K562 (cell line): Measurements from ENCODE around the gene DNMBP. TPM values are rescaled to one million over a fixed set of nuclear protein-coding genes. Genes with fewer than 3 reads are reported as not detected.

Experiments used
- ATAC-seq: fragments of 200-7000 bp; cut with Tn5 transposase; 3 replicates; pipeline ENCODE4 v1.9.1; 2020; ENCODE audit warnings: moderate library complexity
- BruUV-seq: library from RNA; stranded (reverse); fragments of 400-500 nt; replicated peaks from 2 replicates; lab custom pipeline; 2021; lab: Mats Ljungman, UMichigan
- CTCF ChIA-PET: fragments of 300-600 bp; formaldehyde crosslinking; extraction: SDS; loops from one replicate; lab custom pipeline; 2021; ENCODE audit warnings: low intra/inter-chr PET ratio; lab: Yijun Ruan, JAX
- POLR2A ChIA-PET: fragments of 300-600, 350-650 bp; sonication (Branson Sonifier 250); formaldehyde crosslinking; extraction: SDS; loops from one replicate; lab custom pipeline; 2021; ENCODE audit warnings: antibody characterized with exemption, inconsistent platforms; lab: Yijun Ruan, JAX
- DNase-seq, 4 experiments: peaks; one replicate each; pipeline versions ENCODE4 v3.0.0 to v3.0.0-alpha.2; 2011 to 2018; ENCODE audit warnings: low spot score in 3 of 4, mixed read lengths in 3 of 4; ENCODE audit errors: extremely low read depth in 1 of 4
- FAIRE-seq: peaks from 2 replicates; lab custom pipeline; 2011; peaks lifted over from hg19 to GRCh38; lab: Jason Lieb, UNC
- H2AFZ ChIP-seq: 2 replicates; pipeline ENCODE4 v1.6.0; 2011; ENCODE audit warnings: low read depth, low read length, control low read depth, inconsistent platforms
- H3K27ac ChIP-seq: fragments of 200-600 bp; 3 replicates; pipeline ENCODE4 v1.8.0; 2011; ENCODE audit warnings: low read depth, mild to moderate bottlenecking, control low read depth, inconsistent platforms, low read length, moderate library complexity, mixed read lengths; ENCODE audit errors: extremely low read depth
- H3K27me3 ChIP-seq, 2 experiments: fragments of 300-600 bp in 1 of 2; 2 replicates in 1 of 2; 3 replicates in 1 of 2; pipeline versions ENCODE4 v1.6.0 to v1.8.0; 2011; ENCODE audit warnings: inconsistent platforms in 2 of 2, low read length in 2 of 2, mild to moderate bottlenecking in 1 of 2, mixed read lengths in 1 of 2, moderate library complexity in 1 of 2; ENCODE audit not compliant: control insufficient read depth in 2 of 2, insufficient read depth in 2 of 2
- H3K36me3 ChIP-seq: fragments of 300-600 bp; 3 replicates; pipeline ENCODE4 v1.8.0; 2011; ENCODE audit warnings: mild to moderate bottlenecking, low read length, inconsistent platforms; ENCODE audit not compliant: control insufficient read depth, insufficient read depth
- H3K4me1 ChIP-seq, 2 experiments: fragments of 200-600 bp in 1 of 2; replicated peaks in 1 of 2; 2 replicates in 1 of 2; 3 replicates in 1 of 2; pipeline versions ENCODE4 v1.5.1 to v1.8.0; 2011; ENCODE audit warnings: inconsistent platforms in 2 of 2, low read length in 2 of 2, mild to moderate bottlenecking in 1 of 2, mixed read lengths in 1 of 2, moderate library complexity in 1 of 2; ENCODE audit not compliant: control insufficient read depth in 2 of 2, insufficient read depth in 2 of 2
- H3K4me2 ChIP-seq: 2 replicates; pipeline ENCODE4 v1.6.1; 2011; ENCODE audit warnings: low read length, control low read depth, inconsistent platforms, mixed read lengths; ENCODE audit not compliant: insufficient read depth
- H3K4me3 ChIP-seq: fragments of 200-600 bp; sonication (generic), shearing (Covaris generic); 2 replicates; pipeline ENCODE4 v1.5.1; 2016; ENCODE audit warnings: control low read depth, inconsistent platforms
- H3K79me2 ChIP-seq: fragments of 200-600 bp; 3 replicates; pipeline ENCODE4 v1.8.0; 2011; ENCODE audit warnings: low read length, inconsistent platforms; ENCODE audit not compliant: control insufficient read depth, insufficient read depth
- H3K9ac ChIP-seq, 2 experiments: 2 replicates each; pipeline versions ENCODE4 v1.6.0 to v1.6.1; 2011; ENCODE audit warnings: low read depth in 2 of 2, low read length in 2 of 2, control low read depth in 1 of 2, inconsistent platforms in 1 of 2, mild to moderate bottlenecking in 1 of 2, mixed read lengths in 1 of 2; ENCODE audit not compliant: insufficient read depth in 1 of 2
- H3K9me1 ChIP-seq: one replicate; pipeline ENCODE4 v1.6.0; 2011; ENCODE audit warnings: inconsistent platforms, mild to moderate bottlenecking, low read length, moderate library complexity; ENCODE audit not compliant: control insufficient read depth, insufficient read depth
- H3K9me3 ChIP-seq: replicated peaks from 2 replicates; pipeline ENCODE4 v1.5.1; 2011; ENCODE audit warnings: low read depth, low read length, inconsistent platforms; ENCODE audit not compliant: control insufficient read depth, insufficient read depth
- H4K20me1 ChIP-seq: replicated peaks from 2 replicates; pipeline ENCODE4 v1.6.1; 2011; ENCODE audit warnings: low read length, inconsistent platforms, mixed read lengths; ENCODE audit not compliant: control insufficient read depth, insufficient read depth
- CEBPG ChIP-seq, 3 experiments: fragments of 200-800 bp in 1 of 3; sonication (Bioruptor generic) in 1 of 3; sonication (generic) in 1 of 3; formaldehyde crosslinking in 1 of 3; IDR thresholded peaks in 2 of 3; conservative IDR thresholded peaks in 1 of 3; 2 replicates each; pipeline versions ENCODE4 v1.6.1 to v1.8.0; 2016 to 2022; ENCODE audit warnings: missing compliant biosample characterization in 2 of 3, missing genetic modification characterization in 2 of 3, mild to moderate bottlenecking in 1 of 3, missing genetic modification reagents in 1 of 3
- RFX1 ChIP-seq: fragments of 450-650 bp; IDR thresholded peaks from 2 replicates; pipeline ENCODE4 v1.6.1; 2016; ENCODE audit warnings: mild to moderate bottlenecking, moderate library complexity
- ZNF347 ChIP-seq: fragments of 450-650 bp; formaldehyde crosslinking; IDR thresholded peaks from 2 replicates; pipeline ENCODE4 v1.4.0; 2020; ENCODE audit warnings: low read depth, mild to moderate bottlenecking, moderate library complexity
- ZNF583 ChIP-seq: fragments of 250-450 bp; sonication (Bioruptor Pico); IDR thresholded peaks from 2 replicates; pipeline ENCODE4 v1.4.0; 2020
- WGBS: fragments of 100-300 bp; shearing (Covaris generic); methylation state at CpG from one replicate; pipeline ENCODE4 v1.1.6; 2016; ENCODE audit warnings: low coverage, mixed read lengths; ENCODE audit not compliant: insufficient coverage; ENCODE audit errors: missing lambda C conversion rate; 5-methylcytosine and 5-hydroxymethylcytosine counted together
- in situ Hi-C: fragments of 300-500 bp; cut with MboI; formaldehyde crosslinking; loops from 4 replicates; pipeline ENCODE4 v1.15.0; 2018; ENCODE audit warnings: inconsistent platforms, mixed read lengths
- intact Hi-C: fragments of 100-400 bp; cut with micrococcal nuclease; formaldehyde crosslinking; loops from 2 replicates; pipeline ENCODE4 v1.14.2; 2022
- polyA plus RNA-seq, 8 experiments: library from polyadenylated mRNA; depleted of rRNA in 4 of 8; stranded (reverse) in 5 of 8; unstranded in 3 of 8; fragments of >200 nt; fragmentation: Nextera tagmentation in 2 of 8; fragmentation: Illumina TruSeq in 1 of 8; extraction: Ambion mirVana in 2 of 8; extraction: Trizol in 1 of 8; gene quantifications; 2 replicates each; pipeline versions ENCODE4 v1.2.1 to v1.2.3, GENCODE V29; 2011 to 2014; ENCODE audit warnings: inconsistent platforms in 1 of 8, missing spikeins in 1 of 8
- total RNA-seq, 7 experiments: library from RNA; depleted of rRNA in 6 of 7; stranded (reverse); fragments of >200 nt in 6 of 7; fragmentation: Illumina TruSeq in 2 of 7; extraction: Trizol in 2 of 7; gene quantifications; 2 replicates each; pipeline versions ENCODE4 v1.2.1 to v1.2.3, GENCODE V29; 2011 to 2021; ENCODE audit warnings: low replicate concordance in 1 of 7

The DNMBP gene
- total and polyA plus RNA-seq, 9 of the 15 experiments (the other 6 are each of a cell fraction or from before 2014, with no cell fraction given) = 0.83 to 3.7 (median 2.2) TPM

DNA sequence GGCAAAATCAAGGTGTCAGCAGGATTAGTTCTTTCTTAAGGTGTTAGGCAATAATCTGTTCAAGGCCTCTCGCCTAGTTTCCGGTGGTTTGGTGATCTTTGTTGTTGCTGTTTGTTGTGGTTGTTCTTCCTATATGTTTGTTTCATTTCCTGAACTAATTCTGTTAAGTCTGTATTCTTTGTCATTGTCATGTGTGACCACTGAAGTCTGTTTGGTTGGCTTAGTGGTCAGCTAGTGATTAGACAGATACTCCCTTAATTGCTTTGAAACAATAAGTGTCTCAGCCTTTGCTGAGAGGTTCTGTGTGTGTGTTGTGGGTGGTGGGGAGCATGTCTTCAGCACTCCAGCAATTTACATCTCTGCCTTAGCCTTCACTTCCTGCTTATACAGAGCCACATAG is 181.3 kb downstream of the DNMBP start:
- Histone ChIP-seq H4K20me1 (no peaks in the 10 kb centered on the region), H3K27me3 (peaks cover 0 to 6% of the 10 kb centered on the region in 2 experiments; a peak in 1 of 5 replicates), H3K27ac (no peak overlapping the region), H3K9me3 (no peaks in the 10 kb centered on the region), H3K9ac (no peak overlapping the region), H2AFZ (no peak overlapping the region), H3K4me2 (no peak overlapping the region), H3K4me1 (no peaks in the 10 kb centered on the region), H3K36me3 (no peaks in the 10 kb centered on the region), H3K79me2 (no peaks in the 10 kb centered on the region), H3K4me3 (no peak overlapping the region), H3K9me1 (no peaks in the 10 kb centered on the region)
- 5% methylated on average over 2 of the region's 2 CpGs for WGBS
- in situ Hi-C loops (no loop called here), intact Hi-C loops (no loop called here)
- DNase-seq (no peak), ATAC-seq (no peak), FAIRE-seq (no peak)
- ChIA-PET POLR2A (interaction anchor here (1.1 kb wide), 1 partner anchor 17 kb away, joined by 3 read pairs; no protein-coding TSS in a partner anchor), CTCF (no interaction called here)
- TF ChIP-seq CEBPG (CRISPR knock-in tag; IDR thresholded peaks at IDR 0.05) = no peak
- 0 out of 4 replicates have a peak, but pooled peaks of 1 of the 2 experiments have one; percentile 28 for TF ChIP-seq CEBPG (tag; conservative IDR thresholded peaks at IDR 0.05 in 1 of 2, IDR thresholded peaks at IDR 0.05 in 1 of 2)
- no peak for TF ChIP-seq ZNF347 (CRISPR knock-in tag)
- BruUV-seq = no TSS peak

DNA sequence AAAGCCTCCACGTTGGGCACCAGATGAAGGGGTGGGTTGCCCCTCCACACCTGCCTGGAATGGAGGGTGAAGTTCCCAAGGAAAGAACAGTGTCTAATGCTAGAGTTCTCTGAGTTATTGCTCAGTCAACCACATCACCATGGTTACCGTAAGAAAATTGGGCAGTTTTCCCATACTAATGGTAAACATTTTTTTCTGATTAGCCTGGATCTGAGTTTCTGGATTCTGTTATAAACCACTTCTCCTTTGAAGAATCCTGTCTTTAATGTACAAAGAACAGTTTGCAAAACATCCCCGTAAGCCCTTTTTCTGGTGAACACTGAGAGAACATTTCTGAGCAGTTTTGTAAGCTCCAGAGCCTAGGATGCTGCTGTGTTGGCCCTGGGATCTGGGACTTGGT is 181.8 kb downstream of the DNMBP start:
- WGBS = 40% methylated on average over 2 of the region's 3 CpGs
- no peak for DNase-seq
- FAIRE-seq = no peak
- H2AFZ ChIP-seq = no peak overlapping the region
- in situ Hi-C loops = no loop called here
- no peak overlapping the region for H3K4me3 ChIP-seq
- H3K9ac ChIP-seq = no peak overlapping the region
- intact Hi-C loops = no loop called here
- H3K79me2 ChIP-seq = no peaks in the 10 kb centered on the region
- POLR2A ChIA-PET = interaction anchor here (1.1 kb wide), 1 partner anchor 17 kb away, joined by 3 read pairs; no protein-coding TSS in a partner anchor
- H3K4me2 ChIP-seq = no peak overlapping the region
- TF ChIP-seq ZNF583 (CRISPR knock-in tag) (no peak), RFX1 (peak; percentile 54)
- CTCF ChIA-PET = no interaction called here
- ATAC-seq = no peak
- H3K9me1 ChIP-seq = no peaks in the 10 kb centered on the region
- BruUV-seq = no TSS peak
- H3K4me1 ChIP-seq = no peaks in the 10 kb centered on the region
- H4K20me1 ChIP-seq = no peaks in the 10 kb centered on the region
- no peaks in the 10 kb centered on the region for H3K9me3 ChIP-seq
- peaks cover 0 to 6% of the 10 kb centered on the region in 2 experiments; a peak in 1 of 5 replicates for H3K27me3 ChIP-seq
- H3K27ac ChIP-seq = no peak overlapping the region
- no peaks in the 10 kb centered on the region for H3K36me3 ChIP-seq

Other genes starting within 250 kb of the DNMBP start
- gene ABCC2, start 227.3 kb downstream of the DNMBP start, total RNA-seq (2014; rRNA removed) = 0.05 and 0.24 TPM in 2 replicates
- gene ABCC2, start 227.3 kb downstream of the DNMBP start, total RNA-seq (2014; rRNA removed; fragmentation: Illumina TruSeq; extraction: Trizol) = 0.11 and 0.19 TPM in 2 replicates
- gene ABCC2, start 227.3 kb downstream of the DNMBP start, total RNA-seq (2015; rRNA removed; fragmentation: Illumina TruSeq; extraction: Trizol) = 0.11 and 0.18 TPM in 2 replicates
- gene ABCC2, start 227.3 kb downstream of the DNMBP start, total RNA-seq (2021) = 0.11 and 0.34 TPM in 2 replicates
- 0.14 and 0.22 TPM in 2 replicates for gene ABCC2, start 227.3 kb downstream of the DNMBP start, polyA plus RNA-seq (2011; rRNA removed)
- 0.09 and 0.17 TPM in 2 replicates for gene ABCC2, start 227.3 kb downstream of the DNMBP start, polyA plus RNA-seq (2014; fragmentation: Illumina TruSeq; extraction: Trizol)
- gene ABCC2, start 227.3 kb downstream of the DNMBP start, polyA plus RNA-seq (2014; fragmentation: Nextera tagmentation; extraction: Ambion mirVana) = under 1 TPM in 1 of 2 experiments, not detected in 1; 0.03 TPM
- gene ABCC2, start 227.3 kb downstream of the DNMBP start, polyA plus RNA-seq (2014; rRNA removed) = 0.04 TPM in 1 of 2 replicates, not detected in the other
- gene CPN1, start 71.9 kb upstream of the DNMBP start, total RNA-seq (2014; rRNA removed) = not detected in 2 replicates
- not detected in 2 replicates for gene CPN1, start 71.9 kb upstream of the DNMBP start, total RNA-seq (2014; rRNA removed; fragmentation: Illumina TruSeq; extraction: Trizol)
- gene CPN1, start 71.9 kb upstream of the DNMBP start, total RNA-seq (2015; rRNA removed; fragmentation: Illumina TruSeq; extraction: Trizol) = not detected in 2 replicates
- 0.09 TPM in 1 of 2 replicates, not detected in the other for gene CPN1, start 71.9 kb upstream of the DNMBP start, total RNA-seq (2021)
- gene CPN1, start 71.9 kb upstream of the DNMBP start, polyA plus RNA-seq (2011; rRNA removed) = not detected in 2 replicates
- gene CPN1, start 71.9 kb upstream of the DNMBP start, polyA plus RNA-seq (2014; fragmentation: Illumina TruSeq; extraction: Trizol) = 0.40 TPM in 1 of 2 replicates, not detected in the other
- gene CPN1, start 71.9 kb upstream of the DNMBP start, polyA plus RNA-seq (2014; fragmentation: Nextera tagmentation; extraction: Ambion mirVana) = under 1 TPM in 1 of 2 experiments, not detected in 1; 0.15 TPM
- 0.17 TPM in 1 of 2 replicates, not detected in the other for gene CPN1, start 71.9 kb upstream of the DNMBP start, polyA plus RNA-seq (2014; rRNA removed)
- gene ERLIN1, start 176.1 kb upstream of the DNMBP start, total RNA-seq (2014; rRNA removed) = 11.9 and 15.4 TPM in 2 replicates
- 15.4 and 15.9 TPM in 2 replicates for gene ERLIN1, start 176.1 kb upstream of the DNMBP start, total RNA-seq (2014; rRNA removed; fragmentation: Illumina TruSeq; extraction: Trizol)
- 16.9 and 17.8 TPM in 2 replicates for gene ERLIN1, start 176.1 kb upstream of the DNMBP start, total RNA-seq (2015; rRNA removed; fragmentation: Illumina TruSeq; extraction: Trizol)
- gene ERLIN1, start 176.1 kb upstream of the DNMBP start, total RNA-seq (2021) = 14.6 and 14.7 TPM in 2 replicates
- 20.1 and 23.0 TPM in 2 replicates for gene ERLIN1, start 176.1 kb upstream of the DNMBP start, polyA plus RNA-seq (2011; rRNA removed)
- gene ERLIN1, start 176.1 kb upstream of the DNMBP start, polyA plus RNA-seq (2014; fragmentation: Illumina TruSeq; extraction: Trizol) = 20.3 and 26.8 TPM in 2 replicates
- gene ERLIN1, start 176.1 kb upstream of the DNMBP start, polyA plus RNA-seq (2014; fragmentation: Nextera tagmentation; extraction: Ambion mirVana) = 10 to 100 TPM in 1 of 2 experiments, 1 to 10 TPM in 1; 9.8 to 15.5 TPM
- gene ERLIN1, start 176.1 kb upstream of the DNMBP start, polyA plus RNA-seq (2014; rRNA removed) = 16.1 and 19.1 TPM in 2 replicates
- gene CHUK, start 219.6 kb upstream of the DNMBP start, total RNA-seq (2014; rRNA removed) = 17.0 and 18.3 TPM in 2 replicates
- gene CHUK, start 219.6 kb upstream of the DNMBP start, total RNA-seq (2014; rRNA removed; fragmentation: Illumina TruSeq; extraction: Trizol) = 33.1 and 36.5 TPM in 2 replicates
- gene CHUK, start 219.6 kb upstream of the DNMBP start, total RNA-seq (2015; rRNA removed; fragmentation: Illumina TruSeq; extraction: Trizol) = 25.4 and 32.4 TPM in 2 replicates
- 20.2 and 20.9 TPM in 2 replicates for gene CHUK, start 219.6 kb upstream of the DNMBP start, total RNA-seq (2021)
- gene CHUK, start 219.6 kb upstream of the DNMBP start, polyA plus RNA-seq (2011; rRNA removed) = 15.6 and 25.9 TPM in 2 replicates
- gene CHUK, start 219.6 kb upstream of the DNMBP start, polyA plus RNA-seq (2014; fragmentation: Illumina TruSeq; extraction: Trizol) = 29.0 and 30.9 TPM in 2 replicates
- 10 to 100 TPM in 1 of 2 experiments, 1 to 10 TPM in 1; 8.1 to 10.0 TPM for gene CHUK, start 219.6 kb upstream of the DNMBP start, polyA plus RNA-seq (2014; fragmentation: Nextera tagmentation; extraction: Ambion mirVana)
- gene CHUK, start 219.6 kb upstream of the DNMBP start, polyA plus RNA-seq (2014; rRNA removed) = 17.3 and 18.2 TPM in 2 replicates